ENCODE measurements around the gene UBAP1L.
"Not testable (repeated sequence)": the region's sequence is repeated elsewhere in the genome, so short reads cannot be mapped to it uniquely, and the experiment has no call there.

Gene UBAP1L

GRCh38 chr15:65062061-65062460, 52.9 kb downstream of the UBAP1L start:
- DNase-seq, result no peak

GRCh38 chr15:65060641-65061397, 54.2 kb downstream of the UBAP1L start:
- no peak for DNase-seq

- no peak for DNase-seq
These were observed 54.9 kb downstream of the UBAP1L start for GRCh38 chr15:65059931-65060596.

- no peak for DNase-seq
These were observed 55.6 kb downstream of the UBAP1L start for GRCh38 chr15:65059369-65059750.

- DNase-seq, result no peak
These were observed 56.3 kb downstream of the UBAP1L start for GRCh38 chr15:65058394-65059368.

GRCh38 chr15:65057549-65057940, 57.5 kb downstream of the UBAP1L start:
- no peak for DNase-seq

- no peak for DNase-seq
These were observed 58.0 kb downstream of the UBAP1L start for GRCh38 chr15:65056868-65057548.

GRCh38 chr15:65056106-65056505, 58.9 kb downstream of the UBAP1L start:
- no peak for DNase-seq

- DNase-seq, result no peak
These were observed 59.7 kb downstream of the UBAP1L start for GRCh38 chr15:65055201-65055870.

- DNase-seq, result peak; percentile 53
These were observed 60.4 kb downstream of the UBAP1L start for GRCh38 chr15:65054333-65055200.

- DNase-seq, result no peak
These were observed 62.0 kb downstream of the UBAP1L start for GRCh38 chr15:65052956-65053355.

- no peak for DNase-seq
These were observed 63.7 kb downstream of the UBAP1L start for GRCh38 chr15:65051266-65051665.

- DNase-seq, result no peak
These were observed 64.7 kb downstream of the UBAP1L start for GRCh38 chr15:65050270-65050669.

- DNase-seq, result peak; percentile 89
These were observed 65.6 kb downstream of the UBAP1L start for GRCh38 chr15:65049418-65049840.

GRCh38 chr15:65048241-65048640, 66.8 kb downstream of the UBAP1L start:
- no peak for DNase-seq

- DNase-seq, result no peak
These were observed 70.1 kb downstream of the UBAP1L start, which contains the start of gene SLC51B for GRCh38 chr15:65044724-65045481. SLC51B (plus strand) TSS chr15:65045387; CDS start chr15:65050005, 4,618 bp downstream.

GRCh38 chr15:65044218-65044617, 70.8 kb downstream of the UBAP1L start:
- DNase-seq, result not testable (repeated sequence)

GRCh38 chr15:65042776-65043327, 72.1 kb downstream of the UBAP1L start:
- DNase-seq, result no peak
